GM19397 (cell line): ENCODE measurements around the gene SLC2A14.
"Not testable (repeated sequence)": the region's sequence is repeated elsewhere in the genome, so short reads cannot be mapped to it uniquely, and the experiment has no call there.

Source experiments
- ATAC-seq: cut with Tn5 transposase; IDR thresholded peaks from one replicate; pipeline ENCODE4 v1.9.1; 2021; ENCODE audit warnings: mild to moderate bottlenecking, moderate library complexity; ENCODE audit not compliant: unreplicated experiment

Gene SLC2A14

DNA sequence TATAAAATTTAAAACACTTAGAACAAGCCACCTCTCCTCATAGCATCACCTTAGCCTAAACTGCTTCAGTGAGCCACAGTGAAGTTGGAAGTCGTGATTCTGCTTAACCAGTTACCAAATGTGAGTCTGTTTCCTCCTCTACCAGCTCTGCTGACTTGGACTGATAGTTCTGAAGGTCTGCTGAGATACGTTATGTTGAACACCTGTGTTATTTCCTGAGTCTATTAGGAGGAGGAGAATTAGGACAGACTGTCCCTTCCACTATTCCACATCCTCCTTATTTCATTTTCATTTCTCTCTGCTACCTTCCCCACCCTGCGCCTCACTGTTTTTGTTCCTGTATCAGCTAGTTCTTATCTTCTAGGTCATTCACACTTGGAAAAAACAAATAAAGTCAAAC lies 2.4 kb downstream of the SLC2A14 start:
- ATAC-seq: no peak

DNA sequence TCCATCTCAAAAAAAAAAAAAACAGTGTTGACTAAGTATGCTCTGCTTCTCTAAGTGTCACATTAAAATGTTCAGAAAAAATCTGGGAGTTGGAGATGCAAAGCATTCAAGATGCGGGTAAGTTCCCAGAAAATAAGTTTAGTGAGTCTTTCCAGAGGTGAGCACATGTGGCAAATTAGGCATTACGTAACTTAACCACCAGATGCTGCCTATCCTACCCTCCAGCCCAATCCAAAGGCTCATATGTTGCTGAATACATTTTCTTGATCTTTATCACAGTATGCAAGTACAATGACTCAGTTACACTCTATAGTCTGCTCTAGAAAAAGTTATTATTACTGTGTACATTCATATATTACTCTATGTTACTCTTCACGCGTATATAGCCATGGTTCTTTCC lies 3.6 kb downstream of the SLC2A14 start:
- ATAC-seq: no peak

DNA sequence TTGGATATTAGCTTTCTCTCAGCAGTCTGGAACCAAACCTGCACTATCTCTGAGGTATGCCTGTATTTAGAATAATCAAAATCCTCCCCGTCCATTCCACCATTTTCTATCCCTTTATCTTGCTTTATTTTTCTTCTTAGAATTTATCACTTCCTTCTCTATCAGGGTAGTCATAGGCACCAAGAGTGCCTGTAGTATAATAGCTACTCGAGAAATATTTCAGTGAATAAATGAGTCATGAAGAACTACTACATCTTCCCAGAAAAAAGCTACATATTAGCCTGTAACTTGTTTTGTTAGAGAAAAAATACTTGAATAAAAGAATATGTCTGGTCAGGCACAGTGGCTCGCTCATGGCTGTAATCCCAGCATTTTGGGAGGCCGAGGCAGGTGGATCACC lies 4.3 kb downstream of the SLC2A14 start:
- no peak for ATAC-seq

DNA sequence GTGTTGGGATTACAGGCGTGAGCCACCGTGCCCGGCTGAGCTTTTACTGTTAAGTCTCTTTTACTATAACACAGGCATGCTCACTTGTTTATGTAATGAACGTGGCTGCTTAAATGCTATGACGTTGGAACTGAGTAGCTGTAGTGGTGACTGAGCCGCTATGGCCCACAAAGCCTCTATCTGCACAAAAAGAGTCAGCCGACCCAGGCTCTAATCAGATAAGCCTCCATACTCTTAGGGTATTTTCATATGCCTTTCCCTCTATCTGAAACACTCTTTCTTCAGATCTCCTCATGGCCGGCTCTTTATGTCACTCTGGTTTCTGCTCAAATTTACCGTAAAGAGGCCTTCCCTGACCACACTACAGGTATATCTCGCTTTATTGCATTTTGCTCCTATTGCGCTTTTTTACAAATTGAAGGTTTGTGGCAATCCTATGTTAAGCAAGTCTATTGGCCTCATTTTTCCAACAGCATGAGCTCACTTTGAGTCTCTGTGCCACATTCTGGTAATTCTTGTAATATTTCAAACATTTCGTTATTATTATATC lies 8.0 kb downstream of the SLC2A14 start:
- no peak for ATAC-seq

DNA sequence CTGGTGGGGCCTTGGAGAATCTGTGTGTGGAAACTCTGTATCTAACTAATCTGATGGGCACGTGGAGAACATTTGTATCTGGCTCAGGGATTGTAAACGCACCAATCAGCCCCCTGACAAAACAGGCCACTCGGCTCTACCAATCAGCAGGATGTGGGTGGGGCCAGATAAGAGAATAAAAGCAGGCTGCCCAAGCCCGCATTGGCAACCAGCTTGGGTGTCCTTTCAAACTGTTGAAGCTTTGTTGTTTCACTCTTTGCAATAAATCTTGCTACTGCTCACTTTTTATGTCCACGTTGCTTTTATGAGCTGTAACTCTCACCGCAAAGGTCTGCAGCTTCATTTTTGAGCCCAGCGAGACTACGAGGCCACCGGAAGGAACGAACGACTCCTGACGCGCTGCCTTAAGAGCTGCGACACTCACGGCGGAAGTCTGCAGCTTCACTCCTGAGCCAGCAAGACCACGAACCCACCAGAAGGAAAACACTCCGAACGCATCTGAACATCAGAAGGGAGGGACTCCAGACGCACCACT lies 9.8 kb downstream of the SLC2A14 start:
- ATAC-seq: not testable (repeated sequence)

DNA sequence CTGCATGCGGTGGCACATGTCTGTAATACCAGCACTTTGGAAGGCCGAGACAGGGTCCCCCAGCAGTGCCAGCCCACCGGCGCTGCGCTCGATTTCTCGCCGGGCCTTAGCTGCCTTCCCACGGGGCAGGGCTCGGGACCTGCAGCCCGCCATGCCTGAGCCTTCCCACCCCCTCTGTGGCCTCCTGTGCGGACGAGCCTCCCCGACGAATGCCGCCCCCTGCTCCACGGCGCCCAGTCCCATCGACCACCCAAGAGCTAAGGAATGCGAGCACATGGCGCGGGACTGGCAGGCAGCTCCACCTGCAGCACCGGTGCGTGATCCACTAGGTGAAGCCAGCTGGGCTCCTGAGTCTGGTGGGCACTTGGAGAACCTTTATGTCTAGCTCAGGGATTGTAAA lies 10.4 kb downstream of the SLC2A14 start:
- ATAC-seq: not testable (repeated sequence)

DNA sequence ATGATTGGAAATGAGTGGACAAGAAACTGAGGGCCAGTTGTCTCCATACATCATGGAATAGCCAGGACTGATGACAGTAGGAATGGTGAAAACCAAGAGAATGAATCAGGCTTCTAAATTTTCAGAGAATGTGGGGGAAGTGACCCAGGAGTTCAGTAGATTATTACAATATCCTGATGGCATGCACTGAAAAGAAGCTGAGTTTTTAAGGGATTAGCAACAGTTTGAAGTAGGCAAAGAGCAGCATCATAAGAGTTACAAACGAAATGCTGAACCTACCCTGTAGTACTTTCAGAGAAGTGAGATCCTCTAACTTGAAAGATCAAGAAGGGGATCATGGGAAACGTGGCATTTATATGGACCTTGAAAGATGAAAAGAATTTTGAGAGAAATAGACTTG lies 13.2 kb downstream of the SLC2A14 start:
- ATAC-seq: no peak

DNA sequence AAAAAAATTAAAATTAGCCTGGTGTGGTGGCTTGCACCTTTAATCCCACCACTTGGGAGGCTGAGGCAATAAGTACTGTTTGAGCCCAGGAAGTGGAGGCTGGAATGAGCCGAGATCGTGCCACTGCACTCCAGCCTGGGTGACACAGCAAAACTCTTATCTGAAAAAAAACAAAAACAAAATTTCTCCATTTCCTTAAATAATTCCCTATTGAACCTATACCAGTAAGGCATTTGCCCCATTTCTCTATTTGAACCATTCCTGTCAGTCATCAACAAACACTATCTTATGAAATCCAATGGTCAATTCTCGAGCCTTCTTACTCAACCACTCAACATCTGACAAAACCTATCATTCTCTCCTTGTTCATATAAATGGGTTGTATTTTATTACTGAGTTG lies 14.7 kb downstream of the SLC2A14 start:
- ATAC-seq: no peak

DNA sequence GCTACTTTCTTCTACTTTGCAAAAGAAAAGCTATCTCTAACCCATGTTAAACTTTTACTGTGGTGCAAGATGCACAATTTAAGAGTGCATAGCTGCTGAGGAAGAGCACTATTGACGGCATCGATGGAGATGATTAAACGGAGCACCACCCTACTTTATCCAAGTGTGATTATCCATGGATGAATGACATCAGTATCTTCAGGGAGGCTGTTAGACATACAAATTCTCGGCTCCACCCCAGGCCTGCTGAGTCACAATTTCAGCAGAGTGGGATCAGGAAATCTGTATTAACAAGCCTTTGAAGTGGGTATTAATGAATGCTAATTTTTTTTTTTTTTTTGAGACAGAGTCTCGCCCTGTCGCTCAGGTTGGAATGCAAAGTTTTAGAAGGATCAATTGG lies 16.2 kb downstream of the SLC2A14 start:
- no peak for ATAC-seq

DNA sequence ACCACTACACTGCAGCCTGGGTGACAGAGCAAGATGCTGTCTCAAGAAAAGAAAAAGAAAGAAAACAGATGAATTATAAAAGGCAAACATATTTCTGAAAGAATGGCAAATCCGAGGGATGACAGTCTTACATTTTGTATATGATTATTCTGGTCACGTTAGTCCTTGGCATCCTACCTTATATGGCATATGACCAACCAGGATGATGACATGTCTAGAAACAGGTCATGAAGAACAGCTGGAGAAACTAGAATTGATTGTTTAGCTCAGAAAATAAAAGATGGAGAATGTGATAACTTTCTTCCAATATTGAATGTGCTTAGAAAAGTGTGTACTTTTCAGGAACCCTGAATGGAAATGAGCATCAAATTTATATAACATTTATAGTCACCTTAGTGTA lies 19.2 kb downstream of the SLC2A14 start:
- ATAC-seq: no peak

DNA sequence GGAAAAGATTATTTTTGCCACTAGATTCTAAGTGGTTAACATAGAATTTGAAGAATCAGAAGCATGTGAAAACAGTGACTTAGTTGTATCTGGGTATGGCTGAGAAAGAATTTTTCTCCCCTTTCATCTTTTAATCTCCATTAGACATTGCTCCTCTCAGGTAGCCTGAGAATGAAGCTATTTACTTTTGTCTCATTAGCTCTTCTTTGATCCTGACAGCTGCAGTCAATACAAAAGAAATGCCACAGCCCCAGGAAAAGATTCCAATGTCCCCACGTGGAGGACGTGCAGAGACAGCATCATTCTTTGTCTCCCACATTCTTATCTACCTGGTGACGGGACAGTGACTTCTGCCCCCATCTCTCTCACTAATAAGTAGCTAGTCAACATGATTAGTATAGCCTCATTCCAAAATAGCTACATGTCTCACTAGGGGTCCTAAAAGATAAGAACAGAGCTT lies 21.1 kb downstream of the SLC2A14 start:
- ATAC-seq: not testable (repeated sequence)

DNA sequence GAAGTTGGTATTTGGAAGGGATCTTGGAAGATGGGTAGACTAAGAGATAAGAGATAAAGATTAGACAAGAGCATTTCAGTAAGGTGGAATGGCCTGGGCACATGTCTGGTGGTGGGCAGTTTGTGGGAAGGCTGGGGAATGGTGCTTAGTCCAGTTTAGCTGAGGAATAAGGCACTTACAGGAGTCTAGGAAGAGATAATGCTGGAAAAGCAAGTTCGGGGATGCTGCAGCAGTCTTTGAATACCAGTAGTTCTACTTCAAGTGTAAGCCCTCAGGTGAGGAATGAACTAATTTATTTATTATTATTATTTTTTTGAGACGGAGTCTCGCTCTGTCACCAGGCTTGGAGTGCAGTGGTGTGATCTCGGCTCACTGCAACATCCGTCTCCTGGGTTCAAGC lies 22.6 kb downstream of the SLC2A14 start:
- not testable (repeated sequence) for ATAC-seq

DNA sequence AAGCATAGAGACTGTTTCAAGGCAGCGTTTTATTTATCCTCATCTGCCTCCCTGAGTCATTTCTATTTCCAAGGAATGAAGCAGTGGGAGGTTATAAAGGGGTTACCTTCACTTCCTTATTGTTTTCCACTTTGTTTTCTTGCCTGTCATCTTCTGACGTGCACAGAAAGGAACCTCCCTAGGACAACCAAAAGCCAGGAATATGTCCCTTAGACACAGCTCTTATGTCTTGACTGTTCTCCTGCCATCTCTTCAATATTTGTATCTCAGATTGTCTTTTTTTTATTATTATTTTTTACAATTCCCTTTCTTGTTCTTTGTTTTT lies 24.7 kb downstream of the SLC2A14 start:
- not testable (repeated sequence) for ATAC-seq

DNA sequence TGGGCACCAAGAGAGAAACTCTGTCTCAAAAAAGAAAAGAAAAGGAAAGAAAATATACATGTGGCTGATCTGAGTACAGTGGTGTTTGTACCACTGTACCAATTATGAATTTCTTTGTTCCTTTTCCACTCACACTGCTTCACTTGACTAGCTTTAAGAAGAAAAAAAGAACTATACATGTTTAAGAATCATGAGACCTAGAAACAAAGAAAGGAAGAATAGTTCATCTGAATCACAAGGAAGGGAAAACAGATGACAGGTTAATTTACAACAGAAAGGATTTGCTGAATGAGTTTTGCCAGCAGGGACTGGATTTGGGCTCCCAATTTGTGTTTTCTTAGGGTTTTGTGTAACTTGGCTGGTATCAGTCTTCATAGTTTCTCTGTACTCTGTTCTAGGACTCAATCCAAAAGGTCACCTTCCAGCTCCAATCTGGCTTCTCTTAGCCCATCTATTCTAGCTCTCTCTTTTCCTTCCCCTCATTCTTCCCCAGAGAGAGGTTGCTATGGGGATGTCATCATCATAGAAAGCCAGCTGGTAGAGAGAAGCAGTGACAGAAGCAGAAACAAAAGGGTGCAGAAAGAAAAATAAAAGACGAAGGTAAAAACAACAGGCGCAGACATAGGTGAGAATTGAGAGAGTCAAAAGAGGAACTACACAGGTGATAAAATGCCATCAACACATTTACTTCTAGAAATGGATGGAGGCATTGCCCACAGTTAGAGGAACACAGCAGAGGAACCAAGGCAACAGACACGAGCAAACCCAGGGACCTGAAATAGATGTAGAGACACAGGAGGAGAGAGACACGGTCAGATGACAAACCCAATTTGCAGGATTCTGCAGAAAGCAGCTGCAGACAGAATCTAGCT lies 25.3 kb downstream of the SLC2A14 start:
- ATAC-seq: not testable (repeated sequence)

DNA sequence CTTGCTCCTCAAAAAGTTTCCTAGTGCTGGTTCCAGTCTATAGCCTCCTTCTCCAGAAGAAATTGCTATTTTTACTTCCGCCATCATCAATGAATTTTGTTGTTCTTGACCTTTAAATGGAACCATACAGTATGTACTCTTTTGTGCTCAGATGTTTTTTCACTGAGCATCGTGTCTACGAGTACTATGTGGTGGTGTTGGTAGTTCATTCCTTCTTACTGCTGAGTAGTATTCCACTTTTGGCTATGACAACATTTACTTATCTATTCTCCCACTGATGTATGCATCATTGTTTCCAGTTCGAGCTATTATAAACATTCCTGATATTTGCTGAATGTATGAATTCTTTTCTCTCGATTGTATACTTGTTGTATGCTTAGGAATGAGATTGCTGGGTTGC lies 28.6 kb downstream of the SLC2A14 start:
- ATAC-seq: no peak

DNA sequence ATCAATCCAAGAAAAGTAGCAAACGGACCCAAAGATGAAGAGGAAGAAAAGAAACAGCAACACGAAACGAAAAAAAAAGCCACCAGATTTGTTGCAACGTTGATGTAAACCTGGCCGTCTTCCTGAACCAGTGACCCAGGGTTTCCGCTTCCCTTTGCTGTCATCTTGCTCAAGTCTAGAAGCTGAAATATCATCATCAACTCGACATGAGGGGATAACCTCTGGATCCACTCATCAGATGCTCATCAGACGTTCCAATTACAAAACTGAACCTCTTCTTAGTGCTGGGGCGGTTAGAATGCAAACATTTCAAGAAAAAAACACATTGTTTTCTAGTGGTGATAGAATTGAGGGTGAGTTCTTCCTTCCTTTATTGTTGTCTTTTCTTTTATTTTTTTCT lies 29.1 kb downstream of the SLC2A14 start:
- not testable (repeated sequence) for ATAC-seq

DNA sequence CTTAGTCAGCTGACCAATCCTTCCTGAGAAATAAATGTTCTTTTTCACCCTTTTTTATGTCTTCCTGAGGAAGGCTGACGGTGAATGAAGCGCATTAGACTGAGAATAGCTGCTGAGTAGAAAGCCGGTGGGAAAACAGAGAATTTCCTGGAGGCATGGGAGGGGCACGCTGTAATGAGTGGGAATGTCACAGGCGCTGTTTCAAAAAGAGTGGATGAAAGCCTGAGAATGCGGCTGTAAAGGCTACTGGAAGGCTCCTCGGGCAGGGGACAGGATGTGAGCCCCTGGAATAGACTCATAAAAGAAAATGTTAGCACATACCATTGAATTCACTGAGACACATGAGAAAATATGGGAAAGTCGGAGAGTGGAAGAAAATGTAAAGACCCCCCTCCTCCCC lies 29.6 kb downstream of the SLC2A14 start:
- not testable (repeated sequence) for ATAC-seq

DNA sequence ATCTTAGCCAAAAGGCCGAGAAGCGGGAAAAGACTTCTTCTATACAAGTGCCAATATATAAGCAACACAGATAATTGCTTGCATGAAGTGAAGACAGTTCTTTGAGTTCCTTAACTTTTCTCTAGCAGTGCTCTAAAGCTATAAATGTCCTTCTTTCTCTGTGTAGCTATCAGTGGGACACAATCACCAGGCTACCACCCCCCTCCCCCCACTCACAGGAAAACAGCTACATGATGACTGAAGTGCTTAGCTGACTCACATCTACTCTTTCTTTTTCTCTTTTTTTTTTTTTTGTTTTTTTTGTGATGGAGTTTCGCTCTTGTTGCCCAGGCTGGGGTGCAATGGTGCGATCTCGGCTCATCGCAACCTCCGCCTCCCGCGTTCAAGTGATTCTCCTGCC lies 30.3 kb downstream of the SLC2A14 start:
- not testable (repeated sequence) for ATAC-seq

DNA sequence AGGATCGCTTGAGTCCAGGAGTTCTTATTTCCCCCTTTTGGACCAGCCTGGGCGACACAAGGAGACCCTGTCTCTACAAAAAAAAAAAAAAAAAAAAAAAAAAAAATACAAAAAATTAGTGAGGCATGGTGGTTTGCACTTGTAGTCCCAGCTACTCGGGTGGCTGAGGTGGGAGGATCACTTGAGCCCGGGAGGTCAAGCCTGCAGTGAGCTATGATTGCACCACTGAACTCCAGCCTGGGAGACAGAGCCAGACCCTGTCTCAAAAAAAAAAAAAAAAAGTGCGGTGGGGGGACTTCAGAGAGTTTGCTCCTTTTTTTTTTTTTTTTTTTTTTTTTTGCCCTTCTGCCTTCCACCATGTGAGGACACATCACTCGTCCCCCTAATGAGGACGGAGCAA lies 32.9 kb downstream of the SLC2A14 start:
- ATAC-seq: not testable (repeated sequence)

DNA sequence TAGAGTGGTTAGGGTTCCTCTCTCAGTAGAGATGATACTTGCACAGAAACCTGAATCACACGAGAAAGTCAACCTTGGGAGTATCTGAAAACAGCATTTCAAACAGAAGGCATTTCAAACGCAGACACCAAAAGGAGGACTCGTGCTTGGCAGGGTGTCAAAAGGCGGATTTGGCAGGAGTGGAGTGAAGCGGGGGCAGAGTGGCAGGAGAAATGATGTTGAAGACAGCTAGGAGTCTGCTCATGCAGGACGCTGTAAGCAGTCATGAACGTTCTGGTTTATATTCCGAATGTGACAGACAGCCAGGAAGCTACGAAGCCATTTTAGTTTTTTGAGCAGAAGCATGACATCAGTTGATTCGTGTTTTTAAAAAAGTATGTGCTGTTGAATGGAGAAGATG lies 33.5 kb downstream of the SLC2A14 start:
- not testable (repeated sequence) for ATAC-seq

DNA sequence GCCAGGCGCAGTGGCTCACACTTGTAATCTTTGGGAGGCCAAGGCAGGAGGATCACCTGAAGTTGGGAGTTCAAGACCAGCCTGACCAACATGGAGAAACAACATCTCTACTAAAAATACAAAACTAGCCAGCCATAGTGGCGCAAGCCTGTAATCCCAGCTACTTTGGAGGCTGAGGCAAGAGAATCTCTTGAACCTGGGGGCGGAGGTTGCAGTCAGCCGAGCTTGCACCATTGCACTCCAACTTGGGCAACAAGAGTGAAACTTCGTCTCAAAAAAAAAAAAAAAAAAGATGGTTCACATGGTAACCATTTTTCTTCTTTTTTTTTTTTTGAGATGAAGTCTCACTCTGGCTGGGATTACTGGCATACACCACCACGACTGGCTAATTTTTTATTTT lies 35.3 kb downstream of the SLC2A14 start:
- no peak for ATAC-seq

DNA sequence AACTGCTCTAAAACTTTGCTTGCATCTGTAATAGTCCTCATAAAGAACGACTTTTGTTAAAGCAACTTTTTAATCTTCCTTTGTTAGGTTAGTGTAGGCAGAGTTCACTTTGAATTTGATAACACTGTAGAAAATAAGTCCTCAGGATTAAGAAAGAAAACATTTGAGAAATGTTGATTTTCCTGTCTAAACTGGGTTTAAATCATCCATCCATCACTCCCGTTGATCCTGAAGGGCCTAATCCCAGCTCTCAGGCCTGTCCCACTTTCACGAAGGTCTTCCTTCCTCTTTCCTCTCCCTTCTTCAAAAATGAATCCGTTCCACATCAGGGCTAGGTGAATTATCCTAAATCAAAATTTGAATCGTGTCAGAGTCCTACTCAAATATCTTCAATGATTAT lies 36.9 kb downstream of the SLC2A14 start:
- no peak for ATAC-seq
